Esophagus muscularis mucosa (tissue), 4 donors: ENCODE data around the gene SLC43A1.

Experiments used
- CTCF ChIP-seq, 3 experiments: fragments of 200-600 bp in 2 of 3; fragments of 450-650 bp in 1 of 3; sonication (generic) in 2 of 3; IDR thresholded peaks; one replicate each; pipeline ENCODE4 v1.5.1; 2017 to 2019; ENCODE audit warnings: antibody characterized with exemption in 3 of 3, mild to moderate bottlenecking in 2 of 3, moderate library complexity in 1 of 3
- EP300 ChIP-seq: sonication (generic); formaldehyde crosslinking; IDR thresholded peaks from one replicate; pipeline ENCODE4 v1.6.1; 2017; ENCODE audit warnings: antibody characterized with exemption
- POLR2A ChIP-seq: fragments of 450-650 bp; IDR thresholded peaks from one replicate; pipeline ENCODE4 v1.6.1; 2017; ENCODE audit warnings: antibody characterized with exemption, moderate library complexity, mild to moderate bottlenecking, low read depth
- POLR2AphosphoS5 ChIP-seq, 2 donors: sonication (generic); formaldehyde crosslinking; IDR thresholded peaks; one replicate each; pipeline ENCODE4 v1.6.1; 2017; ENCODE audit warnings: antibody characterized with exemption in 2 of 2

- TF ChIP-seq CTCF (IDR thresholded peaks at IDR 0.05) (no peak), POLR2A (no peak), EP300 (no peak), POLR2AphosphoS5 (IDR thresholded peaks at IDR 0.05) (no peak)
Observed at GRCh38 chr11:57504511-57504910, 11.0 kb downstream of the SLC43A1 start.
